Measurements from ENCODE around the gene ALPK3.

GRCh38 chr15:84889313-84889990, 72.3 kb downstream of the ALPK3 start:
- TF ChIP-seq CTCF (IDR thresholded peaks at IDR 0.05; ENCODE audit: poor library complexity, severe bottlenecking) (no peak), REST (IDR thresholded peaks at IDR 0.05; ENCODE audit: borderline replicate concordance) (no peak), EP300 (conservative IDR thresholded peaks at IDR 0.05; ENCODE audit: poor library complexity, severe bottlenecking) (no peak)
